Measurements from ENCODE around the gene PEX14. TPM values are rescaled to one million over a fixed set of nuclear protein-coding genes. Genes with fewer than 3 reads are reported as not detected.

The PEX14 gene
- total and polyA plus RNA-seq, 10 of the 15 experiments (the other 5 are each of a cell fraction or from before 2014, with no cell fraction given), result 1.4 to 23.2 (median 12.0) TPM

- in situ Hi-C loops (cut with MboI), result loop anchor here (5.0 kb wide), 2 partner anchors 364 to 434 kb away; no protein-coding TSS in a partner anchor
- Histone ChIP-seq H4K20me1 (ENCODE audit: control insufficient read depth, insufficient read depth) (no peaks in the 10 kb centered on the region), H3K27me3 (replicated peaks in 1 of 2; ENCODE audit: control insufficient read depth in 2 of 2, insufficient read depth in 2 of 2, low read length in 1 of 2) (no peaks in the 10 kb centered on the region), H3K9ac (ENCODE audit: control insufficient read depth, insufficient read depth, low read length) (no peak overlapping the region), H2AFZ (ENCODE audit: control insufficient read depth, low read depth, low read length) (no peak overlapping the region), H3K27ac (ENCODE audit: control insufficient read depth, insufficient read depth) (no peak overlapping the region), H3K4me1 (ENCODE audit: control insufficient read depth, insufficient read depth, low read length) (peaks cover 39% of the 10 kb centered on the region), H3K79me2 (ENCODE audit: control insufficient read depth, insufficient read depth, low read length) (peaks cover 40% of the 10 kb centered on the region), H3K9me3 (replicated peaks; ENCODE audit: control insufficient read depth, insufficient read depth, low read length) (no peaks in the 10 kb centered on the region), H3K4me2 (ENCODE audit: control insufficient read depth, insufficient read depth) (no peak overlapping the region), H3K4me3 (no peak overlapping the region), H3K36me3 (ENCODE audit: control insufficient read depth in 2 of 2, insufficient read depth in 2 of 2, low read length in 1 of 2) (peaks cover 1 to 3% of the 10 kb centered on the region in 2 experiments; a peak in 1 of 4 replicates)
- ChIA-PET RAD21 (ENCODE audit: unreplicated experiment) (interaction anchor here (0.6 to 1.9 kb wide), 5 partner anchors 13 to 1135 kb away, joined by 3 to 10 read pairs (median 6); no protein-coding TSS in a partner anchor), SMC1A (ENCODE audit: uncharacterized antibody, unreplicated experiment) (interaction anchor here (1.1 to 5.3 kb wide), 10 partner anchors 8 to 361 kb away, joined by 3 to 71 read pairs (median 4); no protein-coding TSS in a partner anchor), POLR2A (no interaction called here), CTCF (interaction anchor here (0.5 to 6.4 kb wide), 19 partner anchors 11 to 529 kb away, joined by 3 to 117 read pairs (median 6); no protein-coding TSS in a partner anchor)
- no peak for DNase-seq (ENCODE audit: low read depth, low spot score)
- TF ChIP-seq ZBTB11 (CRISPR knock-in tag; IDR thresholded peaks at IDR 0.05) (no peak), ZNF274 (IDR thresholded peaks at IDR 0.05; ENCODE audit: insufficient read depth, insufficient read length) (no peak), RELA (IDR thresholded peaks at IDR 0.05; ENCODE audit: borderline replicate concordance, partially characterized antibody) (no peak), CBFB (IDR thresholded peaks at IDR 0.05; ENCODE audit: low read depth) (no peak)
- WGBS (ENCODE audit: insufficient coverage, insufficient replicate concordance, low lambda C conversion rate, missing lambda C conversion rate), result 56% methylated on average over 3 of the region's 3 CpGs
- intact Hi-C loops (cut with micrococcal nuclease; ENCODE audit: unreplicated experiment), result loop anchor here (10.0 kb wide), 1 partner anchor 96 kb away; no protein-coding TSS in a partner anchor
- no peak for ATAC-seq
- no TSS peak for BruUV-seq (replicated peaks)
- FAIRE-seq, result no peak
Observed at GRCh38 chr1:10508511-10508951, 33.8 kb downstream of the PEX14 start.
